Lower leg skin (tissue), 3 donors: Measurements from ENCODE around the gene IQSEC3.

Experiments used
- POLR2A ChIP-seq, 2 donors: fragments of 450-650 bp; IDR thresholded peaks; one replicate each; pipeline ENCODE4 v1.6.1; 2016 to 2017; ENCODE audit warnings: antibody characterized with exemption in 2 of 2, mild to moderate bottlenecking in 1 of 2, moderate library complexity in 1 of 2
- TF ChIP-seq, protein P1 (sequence below), 3 donors: fragments of 450-650 bp; IDR thresholded peaks; one replicate each; pipeline ENCODE4 v1.5.1; 2016; ENCODE audit warnings: antibody characterized with exemption in 3 of 3, mild to moderate bottlenecking in 3 of 3, moderate library complexity in 2 of 3

- TF ChIP-seq, protein P1, sequence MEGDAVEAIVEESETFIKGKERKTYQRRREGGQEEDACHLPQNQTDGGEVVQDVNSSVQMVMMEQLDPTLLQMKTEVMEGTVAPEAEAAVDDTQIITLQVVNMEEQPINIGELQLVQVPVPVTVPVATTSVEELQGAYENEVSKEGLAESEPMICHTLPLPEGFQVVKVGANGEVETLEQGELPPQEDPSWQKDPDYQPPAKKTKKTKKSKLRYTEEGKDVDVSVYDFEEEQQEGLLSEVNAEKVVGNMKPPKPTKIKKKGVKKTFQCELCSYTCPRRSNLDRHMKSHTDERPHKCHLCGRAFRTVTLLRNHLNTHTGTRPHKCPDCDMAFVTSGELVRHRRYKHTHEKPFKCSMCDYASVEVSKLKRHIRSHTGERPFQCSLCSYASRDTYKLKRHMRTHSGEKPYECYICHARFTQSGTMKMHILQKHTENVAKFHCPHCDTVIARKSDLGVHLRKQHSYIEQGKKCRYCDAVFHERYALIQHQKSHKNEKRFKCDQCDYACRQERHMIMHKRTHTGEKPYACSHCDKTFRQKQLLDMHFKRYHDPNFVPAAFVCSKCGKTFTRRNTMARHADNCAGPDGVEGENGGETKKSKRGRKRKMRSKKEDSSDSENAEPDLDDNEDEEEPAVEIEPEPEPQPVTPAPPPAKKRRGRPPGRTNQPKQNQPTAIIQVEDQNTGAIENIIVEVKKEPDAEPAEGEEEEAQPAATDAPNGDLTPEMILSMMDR (IDR thresholded peaks at IDR 0.05), result no peak
- no peak for TF ChIP-seq POLR2A (IDR thresholded peaks at IDR 0.05)
These were observed 9.0 kb upstream of the IQSEC3 start for GRCh38 chr12:57539-57938.
